WTC11 (cell line): ENCODE results near the gene OTUB1. TPM values are rescaled to one million over a fixed set of nuclear protein-coding genes. Genes with fewer than 3 reads are reported as not detected.
A peak's percentile ranks its signal among the peaks of the same experiment; 100 is the strongest.

Source experiments
- ATAC-seq: fragments of 200-7000 bp; cut with Tn5 transposase; 2 replicates; pipeline ENCODE4 v1.10.0; 2021; ENCODE audit warnings: mild to moderate bottlenecking, moderate library complexity
- Bru-seq: library from RNA; stranded (reverse); fragments of 400-500 nt; gene quantifications from one replicate; lab custom pipeline; 2021; lab: Mats Ljungman, UMichigan
- CTCF ChIA-PET: fragments of 300-600 bp; sonication (Branson Sonifier 250); formaldehyde crosslinking; loops from one replicate; lab custom pipeline; 2021; ENCODE audit warnings: antibody characterized with exemption; lab: Charles Lee
- POLR2A ChIA-PET: fragments of 350-600 bp; sonication (Branson Sonifier 250); formaldehyde crosslinking; loops from one replicate; lab custom pipeline; 2021; ENCODE audit warnings: antibody characterized with exemption; lab: Charles Lee
- DNase-seq: peaks from one replicate; pipeline ENCODE4 v3.0.0; 2021; ENCODE audit warnings: low spot score
- H3K27ac Mint-ChIP-seq: 2 replicates; pipeline ENCODE4 v1.8.0; 2021; ENCODE audit warnings: mixed read lengths
- H3K27me3 Mint-ChIP-seq: 2 replicates; pipeline ENCODE4 v1.8.0; 2021; ENCODE audit warnings: low read depth, mild to moderate bottlenecking, moderate library complexity, mixed read lengths
- H3K36me3 Mint-ChIP-seq: 2 replicates; pipeline ENCODE4 v1.8.0; 2021; ENCODE audit warnings: mixed read lengths
- H3K4me1 Mint-ChIP-seq: 2 replicates; pipeline ENCODE4 v1.8.0; 2022; ENCODE audit warnings: mixed read lengths
- H3K4me3 Mint-ChIP-seq: 2 replicates; pipeline ENCODE4 v1.8.0; 2021; ENCODE audit warnings: mild to moderate bottlenecking, moderate library complexity, mixed read lengths
- H3K9me3 Mint-ChIP-seq: 2 replicates; pipeline ENCODE4 v1.8.0; 2021; ENCODE audit warnings: mixed read lengths
- CBFB ChIP-seq: sonication (generic); formaldehyde crosslinking; IDR thresholded peaks from 2 replicates; pipeline ENCODE4 v1.8.1; 2022; ENCODE audit warnings: mild to moderate bottlenecking, low read depth, missing genetic modification reagents
- CREM ChIP-seq: sonication (generic); formaldehyde crosslinking; IDR thresholded peaks from 2 replicates; pipeline ENCODE4 v1.8.1; 2022; ENCODE audit warnings: mild to moderate bottlenecking, missing genetic modification reagents, moderate library complexity
- ELF4 ChIP-seq: sonication (generic); formaldehyde crosslinking; IDR thresholded peaks from 2 replicates; pipeline ENCODE4 v1.8.1; 2022; ENCODE audit warnings: low read depth, mild to moderate bottlenecking, moderate library complexity, missing genetic modification reagents
- FOXP4 ChIP-seq: sonication (generic); formaldehyde crosslinking; IDR thresholded peaks from 2 replicates; pipeline ENCODE4 v1.8.0; 2022; ENCODE audit warnings: mild to moderate bottlenecking, missing genetic modification reagents
- HMGA2 ChIP-seq: fragments of 250-450 bp; sonication (Bioruptor Pico); IDR thresholded peaks from 2 replicates; pipeline ENCODE4 v1.4.0; 2021; ENCODE audit warnings: mild to moderate bottlenecking, moderate library complexity
- NFATC4 ChIP-seq: fragments of 250-450 bp; sonication (Bioruptor Pico); IDR thresholded peaks from 2 replicates; pipeline ENCODE4 v1.9.0; 2021; ENCODE audit warnings: mild to moderate bottlenecking
- NR2C2 ChIP-seq: sonication (generic); formaldehyde crosslinking; IDR thresholded peaks from 2 replicates; pipeline ENCODE4 v1.8.0; 2022; ENCODE audit warnings: mild to moderate bottlenecking, missing genetic modification reagents
- PRDM15 ChIP-seq: sonication (generic); formaldehyde crosslinking; IDR thresholded peaks from 2 replicates; pipeline ENCODE4 v1.8.0; 2022; ENCODE audit warnings: missing genetic modification reagents
- SP1 ChIP-seq: sonication (generic); formaldehyde crosslinking; conservative IDR thresholded peaks from 2 replicates; pipeline ENCODE4 v1.8.1; 2022; ENCODE audit warnings: missing genetic modification reagents
- TP53 ChIP-seq: sonication (generic); formaldehyde crosslinking; IDR thresholded peaks from 2 replicates; pipeline ENCODE4 v1.8.1; 2023; ENCODE audit warnings: mild to moderate bottlenecking, missing genetic modification reagents
- ZNF263 ChIP-seq: sonication (generic); formaldehyde crosslinking; IDR thresholded peaks from 2 replicates; pipeline ENCODE4 v1.8.1; 2022; ENCODE audit warnings: low read depth, mild to moderate bottlenecking, moderate library complexity, missing genetic modification reagents
- ZNF671 ChIP-seq: fragments of 250-450 bp; sonication (Bioruptor Pico); IDR thresholded peaks from 2 replicates; pipeline ENCODE4 v1.8.0; 2021; ENCODE audit warnings: mild to moderate bottlenecking
- long read RNA-seq, 3 experiments: library from RNA in 1 of 3; library from capped mRNA in 1 of 3; library from polyadenylated mRNA in 1 of 3; unstranded in 2 of 3; stranded (forward) in 1 of 3; transcript quantifications; one replicate each; pipeline ENCODE4 v2.0.0, GENCODE V29; 2021
- total RNA-seq: library from RNA; stranded (reverse); gene quantifications from 3 replicates; pipeline ENCODE4 v1.2.3, GENCODE V29; 2021
- TF ChIP-seq, protein P1 (sequence below): sonication (generic); formaldehyde crosslinking; IDR thresholded peaks from 2 replicates; pipeline ENCODE4 v1.8.1; 2022; ENCODE audit warnings: missing genetic modification reagents, borderline replicate concordance
- TF ChIP-seq, protein P2 (sequence below): sonication (generic); formaldehyde crosslinking; IDR thresholded peaks from 2 replicates; pipeline ENCODE4 v1.8.1; 2022; ENCODE audit warnings: low read depth, mild to moderate bottlenecking, moderate library complexity, missing genetic modification reagents, borderline replicate concordance
- TF ChIP-seq, protein P3 (sequence below): sonication (generic); formaldehyde crosslinking; IDR thresholded peaks from 2 replicates; pipeline ENCODE4 v1.8.1; 2023; ENCODE audit warnings: mild to moderate bottlenecking, missing genetic modification reagents, moderate library complexity
- TF ChIP-seq, protein P4 (sequence below): sonication (generic); formaldehyde crosslinking; IDR thresholded peaks from 2 replicates; pipeline ENCODE4 v1.8.1; 2023; ENCODE audit warnings: mild to moderate bottlenecking, missing genetic modification reagents, moderate library complexity
- TF ChIP-seq, protein P5 (sequence below): sonication (generic); formaldehyde crosslinking; IDR thresholded peaks from 2 replicates; pipeline ENCODE4 v1.8.1; 2022; ENCODE audit warnings: mild to moderate bottlenecking, missing genetic modification reagents, moderate library complexity, borderline replicate concordance
- TF ChIP-seq, protein P6 (sequence below): sonication (generic); formaldehyde crosslinking; conservative IDR thresholded peaks from 2 replicates; pipeline ENCODE4 v1.8.1; 2023; ENCODE audit warnings: mild to moderate bottlenecking, low read depth, missing genetic modification reagents, moderate library complexity

The OTUB1 gene
- 94.3 to 112 TPM (median 99.3 TPM) in 3 replicates for total RNA-seq
- percentile 57 among the genes with signal in this experiment for Bru-seq, nascent RNA
- long read RNA-seq, experiment 1, transcript OTUB1-209 (7 exons, 1,729 nt), result major isoform, 509 of 684 reads
- long read RNA-seq, experiment 1, transcript OTUB1-201 (6 exons, 2,493 nt), result minor isoform, 110 of 684 reads
- long read RNA-seq, experiment 1, transcript OTUB1-212 (7 exons, 1,259 nt), result minor isoform, 5 of 684 reads
- long read RNA-seq, experiment 1, partial matches to known transcripts, result 28 of 684 reads
- long read RNA-seq, experiment 1, other reads (novel, unspliced or antisense), result 31 of 684 reads
- long read RNA-seq, experiment 2, transcript OTUB1-201 (6 exons, 2,493 nt), result minor isoform, 9 of 168 reads
- long read RNA-seq, experiment 2, transcript OTUB1-209 (7 exons, 1,729 nt), result major isoform, 108 of 168 reads
- long read RNA-seq, experiment 2, partial matches to known transcripts, result 14 of 168 reads
- long read RNA-seq, experiment 2, other reads (novel, unspliced or antisense), result 35 of 168 reads
- long read RNA-seq, experiment 3, transcript OTUB1-212 (7 exons, 1,259 nt), result minor isoform, 9 of 764 reads
- long read RNA-seq, experiment 3, transcript OTUB1-201 (6 exons, 2,493 nt), result minor isoform, 58 of 764 reads
- long read RNA-seq, experiment 3, transcript OTUB1-209 (7 exons, 1,729 nt), result major isoform, 649 of 764 reads
- long read RNA-seq, experiment 3, partial matches to known transcripts, result 19 of 764 reads
- long read RNA-seq, experiment 3, other reads (novel, unspliced or antisense), result 26 of 764 reads

DNA sequence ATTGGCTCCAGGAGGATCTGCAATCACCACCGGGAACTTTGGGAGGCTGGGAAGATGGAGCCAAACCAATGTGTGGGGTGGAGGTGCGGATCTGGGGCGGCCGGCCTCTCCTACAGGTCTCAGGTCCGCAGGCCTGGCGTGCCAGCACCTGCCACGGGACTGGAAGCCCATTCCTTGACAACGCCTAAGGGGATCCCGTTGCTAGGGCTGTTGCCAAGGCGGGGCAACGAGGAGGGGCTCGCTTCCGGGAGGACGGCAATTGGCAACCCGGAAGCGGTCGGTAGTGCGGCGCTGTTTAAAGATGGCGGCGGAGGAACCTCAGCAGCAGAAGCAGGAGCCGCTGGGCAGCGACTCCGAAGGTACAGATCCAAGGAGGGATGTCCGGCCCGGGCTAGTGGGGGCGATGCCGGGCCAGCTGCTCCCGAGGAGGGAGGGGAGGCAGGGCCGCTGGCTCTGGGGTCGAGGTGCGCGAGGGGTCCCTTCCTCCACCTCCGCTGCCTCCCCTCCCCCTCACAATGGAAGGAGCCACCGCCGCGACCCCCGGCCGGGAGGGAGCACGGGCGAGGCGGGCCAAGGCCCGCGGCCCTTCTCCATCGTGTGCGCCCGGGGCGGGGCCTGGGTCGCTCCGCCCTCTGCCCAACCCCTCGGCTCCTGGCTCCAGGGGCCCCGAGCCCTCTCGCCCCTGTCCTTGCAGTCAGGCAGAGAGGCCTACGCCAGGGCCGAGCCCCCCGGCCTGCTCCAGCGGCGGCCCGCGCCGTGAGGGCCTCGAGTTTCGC, at the start of gene OTUB1:
OTUB1 (plus strand) TSS at position 283 of the 776 bp plus-strand sequence; CDS start at position 302, 19 bp downstream.
- H3K9me3 Mint-ChIP-seq, result no peaks in the 10 kb centered on the region
- ChIA-PET POLR2A (interaction anchor here (1.0 kb wide), 1 partner anchor 69 kb away, joined by 3 read pairs; the partner anchor contains the start of gene RCOR2), CTCF (interaction anchor here (0.9 to 1.5 kb wide), 2 partner anchors 13 to 14 kb away, joined by 3 to 5 read pairs; no protein-coding TSS in a partner anchor)
- H3K4me3 Mint-ChIP-seq, result peak within 1 kb of the TSS; percentile 94
- H3K4me1 Mint-ChIP-seq, result peaks cover 21% of the 10 kb centered on the region
- DNase-seq (peak; percentile 98), ATAC-seq (peak; percentile 86)
- peak within 1 kb of the TSS; percentile 95 for H3K27ac Mint-ChIP-seq
- peaks cover 21% of the 10 kb centered on the region for H3K36me3 Mint-ChIP-seq
- H3K27me3 Mint-ChIP-seq, result no peaks in the 10 kb centered on the region; the same call in 1 of the 2 replicates
- TF ChIP-seq TP53 (CRISPR knock-in tag) (no peak), PRDM15 (CRISPR knock-in tag) (peak; percentile 93), NR2C2 (CRISPR knock-in tag) (peak; percentile 87), FOXP4 (CRISPR knock-in tag) (0 out of 2 replicates have a peak, but pooled peaks have one; percentile 10), SP1 (CRISPR knock-in tag) (peak; percentile 65), ZNF263 (CRISPR knock-in tag) (peak; percentile 96), NFATC4 (CRISPR knock-in tag) (no peak), HMGA2 (CRISPR knock-in tag) (no peak), ZNF671 (CRISPR knock-in tag) (no peak), CBFB (CRISPR knock-in tag) (no peak), CREM (CRISPR knock-in tag) (peak; percentile 23; the same call in 1 of the 2 replicates), ELF4 (CRISPR knock-in tag) (peak; percentile 23; the same call in 1 of the 2 replicates)
- TF ChIP-seq, protein P1, sequence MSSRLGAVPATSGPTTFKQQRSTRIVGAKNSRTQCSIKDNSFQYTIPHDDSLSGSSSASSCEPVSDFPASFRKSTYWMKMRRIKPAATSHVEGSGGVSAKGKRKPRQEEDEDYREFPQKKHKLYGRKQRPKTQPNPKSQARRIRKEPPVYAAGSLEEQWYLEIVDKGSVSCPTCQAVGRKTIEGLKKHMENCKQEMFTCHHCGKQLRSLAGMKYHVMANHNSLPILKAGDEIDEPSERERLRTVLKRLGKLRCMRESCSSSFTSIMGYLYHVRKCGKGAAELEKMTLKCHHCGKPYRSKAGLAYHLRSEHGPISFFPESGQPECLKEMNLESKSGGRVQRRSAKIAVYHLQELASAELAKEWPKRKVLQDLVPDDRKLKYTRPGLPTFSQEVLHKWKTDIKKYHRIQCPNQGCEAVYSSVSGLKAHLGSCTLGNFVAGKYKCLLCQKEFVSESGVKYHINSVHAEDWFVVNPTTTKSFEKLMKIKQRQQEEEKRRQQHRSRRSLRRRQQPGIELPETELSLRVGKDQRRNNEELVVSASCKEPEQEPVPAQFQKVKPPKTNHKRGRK, result no peak
- TF ChIP-seq, protein P2, sequence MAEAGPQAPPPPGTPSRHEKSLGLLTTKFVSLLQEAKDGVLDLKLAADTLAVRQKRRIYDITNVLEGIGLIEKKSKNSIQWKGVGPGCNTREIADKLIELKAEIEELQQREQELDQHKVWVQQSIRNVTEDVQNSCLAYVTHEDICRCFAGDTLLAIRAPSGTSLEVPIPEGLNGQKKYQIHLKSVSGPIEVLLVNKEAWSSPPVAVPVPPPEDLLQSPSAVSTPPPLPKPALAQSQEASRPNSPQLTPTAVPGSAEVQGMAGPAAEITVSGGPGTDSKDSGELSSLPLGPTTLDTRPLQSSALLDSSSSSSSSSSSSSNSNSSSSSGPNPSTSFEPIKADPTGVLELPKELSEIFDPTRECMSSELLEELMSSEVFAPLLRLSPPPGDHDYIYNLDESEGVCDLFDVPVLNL (CRISPR knock-in tag), result no peak
- TF ChIP-seq, protein P3, sequence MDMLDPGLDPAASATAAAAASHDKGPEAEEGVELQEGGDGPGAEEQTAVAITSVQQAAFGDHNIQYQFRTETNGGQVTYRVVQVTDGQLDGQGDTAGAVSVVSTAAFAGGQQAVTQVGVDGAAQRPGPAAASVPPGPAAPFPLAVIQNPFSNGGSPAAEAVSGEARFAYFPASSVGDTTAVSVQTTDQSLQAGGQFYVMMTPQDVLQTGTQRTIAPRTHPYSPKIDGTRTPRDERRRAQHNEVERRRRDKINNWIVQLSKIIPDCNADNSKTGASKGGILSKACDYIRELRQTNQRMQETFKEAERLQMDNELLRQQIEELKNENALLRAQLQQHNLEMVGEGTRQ, result peak; percentile 20; the same call in 1 of the 2 replicates
- TF ChIP-seq, protein P4, sequence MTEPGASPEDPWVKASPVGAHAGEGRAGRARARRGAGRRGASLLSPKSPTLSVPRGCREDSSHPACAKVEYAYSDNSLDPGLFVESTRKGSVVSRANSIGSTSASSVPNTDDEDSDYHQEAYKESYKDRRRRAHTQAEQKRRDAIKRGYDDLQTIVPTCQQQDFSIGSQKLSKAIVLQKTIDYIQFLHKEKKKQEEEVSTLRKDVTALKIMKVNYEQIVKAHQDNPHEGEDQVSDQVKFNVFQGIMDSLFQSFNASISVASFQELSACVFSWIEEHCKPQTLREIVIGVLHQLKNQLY, result no peak
- TF ChIP-seq, protein P5, sequence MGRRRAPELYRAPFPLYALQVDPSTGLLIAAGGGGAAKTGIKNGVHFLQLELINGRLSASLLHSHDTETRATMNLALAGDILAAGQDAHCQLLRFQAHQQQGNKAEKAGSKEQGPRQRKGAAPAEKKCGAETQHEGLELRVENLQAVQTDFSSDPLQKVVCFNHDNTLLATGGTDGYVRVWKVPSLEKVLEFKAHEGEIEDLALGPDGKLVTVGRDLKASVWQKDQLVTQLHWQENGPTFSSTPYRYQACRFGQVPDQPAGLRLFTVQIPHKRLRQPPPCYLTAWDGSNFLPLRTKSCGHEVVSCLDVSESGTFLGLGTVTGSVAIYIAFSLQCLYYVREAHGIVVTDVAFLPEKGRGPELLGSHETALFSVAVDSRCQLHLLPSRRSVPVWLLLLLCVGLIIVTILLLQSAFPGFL (CRISPR knock-in tag), result no peak
- TF ChIP-seq, protein P6, sequence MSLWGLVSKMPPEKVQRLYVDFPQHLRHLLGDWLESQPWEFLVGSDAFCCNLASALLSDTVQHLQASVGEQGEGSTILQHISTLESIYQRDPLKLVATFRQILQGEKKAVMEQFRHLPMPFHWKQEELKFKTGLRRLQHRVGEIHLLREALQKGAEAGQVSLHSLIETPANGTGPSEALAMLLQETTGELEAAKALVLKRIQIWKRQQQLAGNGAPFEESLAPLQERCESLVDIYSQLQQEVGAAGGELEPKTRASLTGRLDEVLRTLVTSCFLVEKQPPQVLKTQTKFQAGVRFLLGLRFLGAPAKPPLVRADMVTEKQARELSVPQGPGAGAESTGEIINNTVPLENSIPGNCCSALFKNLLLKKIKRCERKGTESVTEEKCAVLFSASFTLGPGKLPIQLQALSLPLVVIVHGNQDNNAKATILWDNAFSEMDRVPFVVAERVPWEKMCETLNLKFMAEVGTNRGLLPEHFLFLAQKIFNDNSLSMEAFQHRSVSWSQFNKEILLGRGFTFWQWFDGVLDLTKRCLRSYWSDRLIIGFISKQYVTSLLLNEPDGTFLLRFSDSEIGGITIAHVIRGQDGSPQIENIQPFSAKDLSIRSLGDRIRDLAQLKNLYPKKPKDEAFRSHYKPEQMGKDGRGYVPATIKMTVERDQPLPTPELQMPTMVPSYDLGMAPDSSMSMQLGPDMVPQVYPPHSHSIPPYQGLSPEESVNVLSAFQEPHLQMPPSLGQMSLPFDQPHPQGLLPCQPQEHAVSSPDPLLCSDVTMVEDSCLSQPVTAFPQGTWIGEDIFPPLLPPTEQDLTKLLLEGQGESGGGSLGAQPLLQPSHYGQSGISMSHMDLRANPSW (CRISPR knock-in tag), result no peak
